ENCODE measurements around the gene MAGI2.

MAGI2 gene

DNA sequence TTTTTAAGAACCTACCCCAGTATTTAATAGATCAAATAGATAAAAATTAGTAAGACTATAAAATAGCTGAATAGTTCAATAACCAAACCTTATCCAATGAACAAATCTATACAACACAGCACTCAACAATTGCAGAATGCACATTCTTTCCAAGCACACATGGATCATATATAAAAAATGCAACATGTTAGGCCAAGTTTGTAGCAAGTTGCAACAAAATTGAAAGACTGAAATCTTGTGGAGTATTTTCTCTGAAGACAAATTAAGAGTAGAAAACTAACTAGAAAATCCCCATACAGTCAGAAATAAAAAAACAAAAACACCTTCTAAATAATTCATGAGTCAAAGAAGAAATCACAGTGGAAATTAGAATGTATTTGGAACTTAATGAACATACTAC, 1337.6 kb downstream of the MAGI2 start:
- Histone ChIP-seq H3K18ac (ENCODE audit: low read length) (no peak overlapping the region), H2BK12ac (ENCODE audit: low read length) (no peak overlapping the region), H2AK5ac (ENCODE audit: low read depth, low read length) (no peak overlapping the region), H4K8ac (ENCODE audit: low read depth, low read length) (no peak overlapping the region), H3K79me1 (ENCODE audit: low read depth, low read length) (no peaks in the 10 kb centered on the region), H3K4me1 (ENCODE audit: control insufficient read depth in 2 of 2, insufficient read depth in 1 of 2, low read depth in 1 of 2, low read length in 2 of 2) (peaks cover 8 to 12% of the 10 kb centered on the region in 2 donors), H2BK15ac (ENCODE audit: low read length) (no peak overlapping the region), H4K91ac (ENCODE audit: low read depth, low read length, poor library complexity) (no peak overlapping the region), H3K4me2 (ENCODE audit: insufficient read depth, low read length, poor library complexity, severe bottlenecking) (no peak overlapping the region), H3K23ac (ENCODE audit: low read depth, low read length, poor library complexity) (no peak overlapping the region), H3K27ac (replicated peaks; ENCODE audit: low read length) (no peak overlapping the region), H3K4ac (ENCODE audit: low read length) (no peak overlapping the region), H3K9ac (ENCODE audit: low read depth, low read length, poor library complexity) (no peak overlapping the region), H2BK5ac (ENCODE audit: low read length) (no peak overlapping the region), H3K9me3 (replicated peaks in 1 of 2; ENCODE audit: control insufficient read depth in 2 of 2, insufficient read depth in 1 of 2, low read depth in 1 of 2, low read length in 2 of 2) (no peaks in the 10 kb centered on the region), H3K4me3 (ENCODE audit: low read length in 2 of 2) (no peak overlapping the region), H2BK120ac (ENCODE audit: low read depth, low read length) (no peak overlapping the region), H3K36me3 (replicated peaks in 1 of 2; ENCODE audit: control insufficient read depth in 2 of 2, insufficient read depth in 2 of 2, low read length in 2 of 2) (no peaks in the 10 kb centered on the region), H2AFZ (ENCODE audit: low read length) (no peak overlapping the region), H3K14ac (ENCODE audit: low read length) (no peak overlapping the region), H3K27me3 (ENCODE audit: control insufficient read depth in 3 of 3, insufficient read depth in 3 of 3, low read depth in 1 of 3, low read length in 3 of 3) (no peaks in the 10 kb centered on the region)
- DNase-seq (ENCODE audit: low spot score): no peak

DNA sequence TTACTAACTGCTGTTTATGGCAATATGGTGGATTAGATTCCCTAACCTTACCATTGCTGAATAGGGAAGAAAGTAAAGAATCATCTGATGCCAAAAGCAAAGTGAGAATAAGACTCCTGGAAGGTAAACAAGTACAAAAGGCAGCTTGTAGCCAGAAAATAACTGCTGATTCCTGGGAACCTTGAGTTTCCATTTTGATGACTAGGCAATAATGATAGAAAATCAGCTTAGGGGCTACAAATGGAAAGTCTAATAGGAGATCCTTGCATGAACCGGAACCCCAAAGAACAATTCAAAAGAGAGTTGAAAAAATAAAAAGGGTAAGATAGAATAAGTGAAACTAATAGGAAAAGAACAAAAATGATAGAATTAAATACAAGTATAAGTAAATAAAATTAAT, 1338.5 kb downstream of the MAGI2 start:
- WGBS, 2 donors (ENCODE audit: extremely low coverage in 2 of 2, insufficient read length in 2 of 2, insufficient replicate concordance in 1 of 2): no CpG with 5 or more reads among the region's 1 CpG
- Histone ChIP-seq H3K27ac (replicated peaks; ENCODE audit: low read length) (no peak overlapping the region), H3K9me3 (replicated peaks in 1 of 2; ENCODE audit: control insufficient read depth in 2 of 2, insufficient read depth in 1 of 2, low read depth in 1 of 2, low read length in 2 of 2) (no peaks in the 10 kb centered on the region)

DNA sequence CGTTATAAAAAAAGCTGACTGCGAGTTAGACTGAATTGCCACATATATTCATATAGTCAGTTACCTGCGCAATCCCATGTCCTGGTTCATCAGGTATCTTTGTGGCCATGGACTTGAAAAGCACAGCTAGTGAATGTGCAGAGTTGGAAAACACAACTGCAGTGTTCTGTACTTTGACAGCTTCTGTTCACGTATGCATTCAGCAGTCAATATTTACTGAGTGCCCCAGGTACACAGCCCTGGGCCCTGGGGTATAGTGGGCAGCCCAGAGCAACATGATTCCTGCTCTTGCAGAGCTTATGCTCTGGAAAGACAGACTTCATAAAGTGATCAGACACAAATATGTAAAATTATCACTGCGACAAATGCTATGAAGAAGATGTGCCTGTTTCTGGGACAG, 1341.0 kb downstream of the MAGI2 start:
- H4K8ac ChIP-seq (ENCODE audit: low read depth, low read length): no peak overlapping the region
- H3K4me1 ChIP-seq (ENCODE audit: control insufficient read depth in 2 of 2, insufficient read depth in 1 of 2, low read depth in 1 of 2, low read length in 2 of 2): peaks cover 11 to 16% of the 10 kb centered on the region in 2 donors
- DNase-seq (ENCODE audit: low spot score): no peak
- no peak overlapping the region for H3K14ac ChIP-seq (ENCODE audit: low read length)
- no peak overlapping the region for H3K4ac ChIP-seq (ENCODE audit: low read length)
- no peak overlapping the region for H2BK120ac ChIP-seq (ENCODE audit: low read depth, low read length)
- WGBS, 2 donors (ENCODE audit: extremely low coverage in 2 of 2, insufficient read length in 2 of 2, insufficient replicate concordance in 1 of 2): no CpG with 5 or more reads among the region's 5 CpGs
- H2AK5ac ChIP-seq (ENCODE audit: low read depth, low read length): no peak overlapping the region
- H3K27me3 ChIP-seq (ENCODE audit: control insufficient read depth in 3 of 3, insufficient read depth in 3 of 3, low read depth in 1 of 3, low read length in 3 of 3): no peaks in the 10 kb centered on the region
- no peak overlapping the region for H2BK12ac ChIP-seq (ENCODE audit: low read length)
- no peak overlapping the region for H3K18ac ChIP-seq (ENCODE audit: low read length)
- H3K9me3 ChIP-seq (replicated peaks in 1 of 2; ENCODE audit: control insufficient read depth in 2 of 2, insufficient read depth in 1 of 2, low read depth in 1 of 2, low read length in 2 of 2): no peaks in the 10 kb centered on the region
- H3K4me2 ChIP-seq (ENCODE audit: insufficient read depth, low read length, poor library complexity, severe bottlenecking): no peak overlapping the region
- H4K91ac ChIP-seq (ENCODE audit: low read depth, low read length, poor library complexity): no peak overlapping the region
- no peak overlapping the region for H3K4me3 ChIP-seq (ENCODE audit: low read length in 2 of 2)
- H3K79me1 ChIP-seq (ENCODE audit: low read depth, low read length): no peaks in the 10 kb centered on the region
- H3K23ac ChIP-seq (ENCODE audit: low read depth, low read length, poor library complexity): no peak overlapping the region
- no peak overlapping the region for H3K27ac ChIP-seq (replicated peaks; ENCODE audit: low read length)
- no peak overlapping the region for H3K9ac ChIP-seq (ENCODE audit: low read depth, low read length, poor library complexity)
- no peak overlapping the region for H2BK5ac ChIP-seq (ENCODE audit: low read length)
- no peaks in the 10 kb centered on the region for H3K36me3 ChIP-seq (replicated peaks in 1 of 2; ENCODE audit: control insufficient read depth in 2 of 2, insufficient read depth in 2 of 2, low read length in 2 of 2)
- no peak overlapping the region for H2AFZ ChIP-seq (ENCODE audit: low read length)
- no peak overlapping the region for H2BK15ac ChIP-seq (ENCODE audit: low read length)

More for the DNA sequence above, 1338.5 kb downstream of the MAGI2 start:
- no peak overlapping the region for H2BK5ac ChIP-seq (ENCODE audit: low read length)
- H3K4me3 ChIP-seq (ENCODE audit: low read length in 2 of 2): no peak overlapping the region
- H2BK120ac ChIP-seq (ENCODE audit: low read depth, low read length): no peak overlapping the region
- no peak overlapping the region for H3K4me2 ChIP-seq (ENCODE audit: insufficient read depth, low read length, poor library complexity, severe bottlenecking)
- H3K79me1 ChIP-seq (ENCODE audit: low read depth, low read length): no peaks in the 10 kb centered on the region
- H4K8ac ChIP-seq (ENCODE audit: low read depth, low read length): no peak overlapping the region
- no peak overlapping the region for H3K23ac ChIP-seq (ENCODE audit: low read depth, low read length, poor library complexity)
- no peak overlapping the region for H3K4ac ChIP-seq (ENCODE audit: low read length)
- H3K36me3 ChIP-seq (replicated peaks in 1 of 2; ENCODE audit: control insufficient read depth in 2 of 2, insufficient read depth in 2 of 2, low read length in 2 of 2): no peaks in the 10 kb centered on the region
- H2BK12ac ChIP-seq (ENCODE audit: low read length): no peak overlapping the region
- no peak overlapping the region for H3K14ac ChIP-seq (ENCODE audit: low read length)
- H4K91ac ChIP-seq (ENCODE audit: low read depth, low read length, poor library complexity): no peak overlapping the region
- H3K4me1 ChIP-seq (ENCODE audit: control insufficient read depth in 2 of 2, insufficient read depth in 1 of 2, low read depth in 1 of 2, low read length in 2 of 2): peaks cover 11 to 16% of the 10 kb centered on the region in 2 donors
- no peaks in the 10 kb centered on the region for H3K27me3 ChIP-seq (ENCODE audit: control insufficient read depth in 3 of 3, insufficient read depth in 3 of 3, low read depth in 1 of 3, low read length in 3 of 3)
- no peak overlapping the region for H2BK15ac ChIP-seq (ENCODE audit: low read length)
- H2AFZ ChIP-seq (ENCODE audit: low read length): no peak overlapping the region
- DNase-seq (ENCODE audit: low spot score): no peak
- H2AK5ac ChIP-seq (ENCODE audit: low read depth, low read length): no peak overlapping the region
- no peak overlapping the region for H3K18ac ChIP-seq (ENCODE audit: low read length)
- no peak overlapping the region for H3K9ac ChIP-seq (ENCODE audit: low read depth, low read length, poor library complexity)

DNA sequence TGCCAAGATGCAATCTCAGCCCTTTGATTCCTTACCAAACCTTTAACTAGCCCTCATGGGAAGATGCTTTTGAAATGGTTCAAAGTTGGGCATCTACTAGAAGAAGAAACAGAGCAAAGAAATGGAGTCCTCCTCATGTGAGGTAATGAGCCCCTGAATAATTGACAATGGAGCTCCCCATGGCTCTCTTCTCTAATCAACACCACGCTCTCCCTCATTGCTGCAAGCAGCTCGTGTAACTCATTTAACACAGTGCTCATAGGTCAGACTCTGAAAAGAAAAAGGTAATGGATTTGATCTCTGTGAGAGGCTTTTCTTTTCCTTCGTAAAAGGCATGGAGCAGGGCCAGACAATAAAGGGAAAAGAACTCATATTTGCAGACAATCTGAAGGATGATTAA, 1342.1 kb downstream of the MAGI2 start:
- no peak overlapping the region for H3K14ac ChIP-seq (ENCODE audit: low read length)
- H3K27me3 ChIP-seq (ENCODE audit: control insufficient read depth in 3 of 3, insufficient read depth in 3 of 3, low read depth in 1 of 3, low read length in 3 of 3): no peaks in the 10 kb centered on the region
- no peak overlapping the region for H3K27ac ChIP-seq (replicated peaks; ENCODE audit: low read length)
- H3K4me1 ChIP-seq (ENCODE audit: control insufficient read depth in 2 of 2, insufficient read depth in 1 of 2, low read depth in 1 of 2, low read length in 2 of 2): peaks cover 11 to 16% of the 10 kb centered on the region in 2 donors
- H2BK15ac ChIP-seq (ENCODE audit: low read length): no peak overlapping the region
- peak overlapping the region; percentile 68 for H2AFZ ChIP-seq (ENCODE audit: low read length)
- no peaks in the 10 kb centered on the region for H3K79me1 ChIP-seq (ENCODE audit: low read depth, low read length)
- H2BK5ac ChIP-seq (ENCODE audit: low read length): no peak overlapping the region
- H3K18ac ChIP-seq (ENCODE audit: low read length): no peak overlapping the region
- no peak overlapping the region for H4K8ac ChIP-seq (ENCODE audit: low read depth, low read length)
- H3K4me2 ChIP-seq (ENCODE audit: insufficient read depth, low read length, poor library complexity, severe bottlenecking): no peak overlapping the region
- no peak overlapping the region for H2BK12ac ChIP-seq (ENCODE audit: low read length)
- no peak overlapping the region for H3K9ac ChIP-seq (ENCODE audit: low read depth, low read length, poor library complexity)
- WGBS, 2 donors (ENCODE audit: extremely low coverage in 2 of 2, insufficient read length in 2 of 2, insufficient replicate concordance in 1 of 2): no CpG with 5 or more reads among the region's 3 CpGs
- H3K23ac ChIP-seq (ENCODE audit: low read depth, low read length, poor library complexity): no peak overlapping the region
- H3K4me3 ChIP-seq (ENCODE audit: low read length in 2 of 2): no peak overlapping the region
- no peak overlapping the region for H3K4ac ChIP-seq (ENCODE audit: low read length)
- no peaks in the 10 kb centered on the region for H3K9me3 ChIP-seq (replicated peaks in 1 of 2; ENCODE audit: control insufficient read depth in 2 of 2, insufficient read depth in 1 of 2, low read depth in 1 of 2, low read length in 2 of 2)
- H3K36me3 ChIP-seq (replicated peaks in 1 of 2; ENCODE audit: control insufficient read depth in 2 of 2, insufficient read depth in 2 of 2, low read length in 2 of 2): no peaks in the 10 kb centered on the region
- no peak for DNase-seq (ENCODE audit: low spot score)
- H4K91ac ChIP-seq (ENCODE audit: low read depth, low read length, poor library complexity): no peak overlapping the region
- H2BK120ac ChIP-seq (ENCODE audit: low read depth, low read length): no peak overlapping the region
- H2AK5ac ChIP-seq (ENCODE audit: low read depth, low read length): no peak overlapping the region

Data from neuronal stem cell (in vitro differentiated cells).